ENCODE measurements around the gene EYA2.

Gene EYA2

GRCh38 chr20:47215653-47216397 lies 321.2 kb downstream of the EYA2 start:
- DNase-seq: no peak

GRCh38 chr20:47216819-47217410 lies 322.3 kb downstream of the EYA2 start:
- DNase-seq: no peak

- no peak for DNase-seq
These were observed 323.1 kb downstream of the EYA2 start for GRCh38 chr20:47217482-47218446.

GRCh38 chr20:47220161-47220582 lies 325.5 kb downstream of the EYA2 start:
- DNase-seq: peak; percentile 67

GRCh38 chr20:47221036-47221625 lies 326.5 kb downstream of the EYA2 start:
- DNase-seq: no peak

- no peak for DNase-seq
These were observed 328.0 kb downstream of the EYA2 start for GRCh38 chr20:47222468-47223119.

- no peak for DNase-seq
These were observed 329.3 kb downstream of the EYA2 start for GRCh38 chr20:47223896-47224295.

GRCh38 chr20:47224300-47224791 lies 329.7 kb downstream of the EYA2 start:
- DNase-seq: no peak

GRCh38 chr20:47224857-47225256 lies 330.2 kb downstream of the EYA2 start:
- no peak for DNase-seq

- DNase-seq: no peak
These were observed 330.8 kb downstream of the EYA2 start for GRCh38 chr20:47225458-47225857.

GRCh38 chr20:47227119-47227518 lies 332.5 kb downstream of the EYA2 start:
- no peak for DNase-seq

- no peak for DNase-seq
These were observed 332.9 kb downstream of the EYA2 start for GRCh38 chr20:47227576-47227975.

GRCh38 chr20:47228654-47229053 lies 334.0 kb downstream of the EYA2 start:
- DNase-seq: no peak

- DNase-seq: no peak
These were observed 336.2 kb downstream of the EYA2 start for GRCh38 chr20:47230811-47231256.

GRCh38 chr20:47231382-47232039 lies 336.9 kb downstream of the EYA2 start:
- no peak for DNase-seq

- DNase-seq: no peak
These were observed 337.9 kb downstream of the EYA2 start for GRCh38 chr20:47232518-47232917.

- DNase-seq: no peak
These were observed 338.9 kb downstream of the EYA2 start for GRCh38 chr20:47233333-47234188.

GRCh38 chr20:47235111-47235510 lies 340.5 kb downstream of the EYA2 start:
- no peak for DNase-seq

GRCh38 chr20:47235853-47236638 lies 341.4 kb downstream of the EYA2 start:
- no peak for DNase-seq

GRCh38 chr20:47236639-47236900 lies 341.9 kb downstream of the EYA2 start:
- DNase-seq: no peak

All from DMS53 (cell line).